ENCODE measurements around the gene RPL10.

The RPL10 gene

DNA sequence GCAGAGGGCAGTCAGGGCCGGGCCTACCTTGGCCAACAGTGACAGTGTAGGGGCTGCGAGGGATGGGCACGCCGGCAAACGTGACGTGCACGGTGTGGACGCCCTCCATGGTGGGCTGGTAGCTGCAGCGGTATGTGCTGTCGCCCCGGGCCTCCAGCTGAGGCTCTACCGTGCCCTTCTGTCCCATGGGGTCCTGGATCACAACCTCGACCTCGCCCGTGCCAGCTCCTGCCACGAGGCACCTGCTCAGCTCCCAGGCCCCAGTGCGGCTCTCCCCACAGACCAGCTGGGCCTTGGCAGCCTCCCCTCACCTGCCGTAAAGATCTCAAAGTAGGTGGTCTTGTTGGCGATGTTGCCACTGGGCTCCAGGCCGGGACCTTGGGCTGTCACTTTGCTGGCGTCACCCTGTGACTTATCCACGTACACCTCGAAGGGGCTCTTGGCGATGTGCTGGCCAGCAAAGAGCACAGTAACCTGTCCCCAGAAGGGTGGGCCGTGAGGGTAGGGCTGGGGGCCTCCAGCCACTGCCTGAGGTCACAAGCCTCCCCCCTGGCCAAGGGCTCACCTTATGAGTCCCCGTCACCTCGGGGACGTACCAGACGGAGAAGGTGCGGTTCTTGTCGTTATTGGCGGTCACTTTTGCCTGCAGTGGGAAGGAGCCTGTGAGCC is 32.0 kb upstream of the RPL10 start:
- ChIA-PET POLR2A (interaction anchor here (1.1 to 2.9 kb wide), 2 partner anchors 9 to 12 kb away, joined by 3 to 16 read pairs; no protein-coding TSS in a partner anchor), CTCF (no interaction called here)

DNA sequence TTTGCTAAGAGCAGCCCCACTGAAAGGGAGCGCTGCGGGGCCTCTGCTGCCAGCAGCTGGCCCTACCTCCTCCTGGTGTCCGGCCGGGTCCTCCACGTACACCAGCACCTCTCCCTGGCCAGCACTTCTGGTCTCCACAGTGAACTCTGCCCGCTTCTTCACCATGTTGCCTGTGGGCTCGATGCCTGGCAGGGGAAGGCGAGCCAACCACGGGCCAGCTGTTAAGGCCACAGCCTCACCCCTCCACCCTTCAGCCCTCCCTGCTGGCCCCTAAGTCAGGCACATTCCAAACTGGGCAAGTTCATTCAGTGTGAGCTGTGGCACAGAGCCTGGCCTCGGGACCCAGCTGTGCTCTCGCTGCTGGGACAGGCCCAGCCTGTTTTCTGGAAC is 31.5 kb upstream of the RPL10 start:
- ChIA-PET CTCF (no interaction called here), POLR2A (interaction anchor here (0.6 to 2.9 kb wide), 2 partner anchors 10 to 156 kb away, joined by 3 to 16 read pairs; no protein-coding TSS in a partner anchor)
- peak overlapping the region; percentile 83 for H3K4me3 ChIP-seq (ENCODE audit: low read depth, low read length)
- TF ChIP-seq, protein P1, sequence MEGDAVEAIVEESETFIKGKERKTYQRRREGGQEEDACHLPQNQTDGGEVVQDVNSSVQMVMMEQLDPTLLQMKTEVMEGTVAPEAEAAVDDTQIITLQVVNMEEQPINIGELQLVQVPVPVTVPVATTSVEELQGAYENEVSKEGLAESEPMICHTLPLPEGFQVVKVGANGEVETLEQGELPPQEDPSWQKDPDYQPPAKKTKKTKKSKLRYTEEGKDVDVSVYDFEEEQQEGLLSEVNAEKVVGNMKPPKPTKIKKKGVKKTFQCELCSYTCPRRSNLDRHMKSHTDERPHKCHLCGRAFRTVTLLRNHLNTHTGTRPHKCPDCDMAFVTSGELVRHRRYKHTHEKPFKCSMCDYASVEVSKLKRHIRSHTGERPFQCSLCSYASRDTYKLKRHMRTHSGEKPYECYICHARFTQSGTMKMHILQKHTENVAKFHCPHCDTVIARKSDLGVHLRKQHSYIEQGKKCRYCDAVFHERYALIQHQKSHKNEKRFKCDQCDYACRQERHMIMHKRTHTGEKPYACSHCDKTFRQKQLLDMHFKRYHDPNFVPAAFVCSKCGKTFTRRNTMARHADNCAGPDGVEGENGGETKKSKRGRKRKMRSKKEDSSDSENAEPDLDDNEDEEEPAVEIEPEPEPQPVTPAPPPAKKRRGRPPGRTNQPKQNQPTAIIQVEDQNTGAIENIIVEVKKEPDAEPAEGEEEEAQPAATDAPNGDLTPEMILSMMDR (IDR thresholded peaks at IDR 0.05; ENCODE audit: insufficient read depth, low read length, missing control alignments): no peak
- no peak for DNase-seq (ENCODE audit: low read depth, low spot score)

More for the DNA sequence above, 32.0 kb upstream of the RPL10 start:
- TF ChIP-seq, protein P1 (IDR thresholded peaks at IDR 0.05; ENCODE audit: insufficient read depth, low read length, missing control alignments): no peak
- no peak for DNase-seq (ENCODE audit: low read depth, low spot score)
- peak overlapping the region; percentile 30 for H3K4me3 ChIP-seq (ENCODE audit: low read depth, low read length)

- CTCF ChIA-PET: no interaction called here
- H3K4me3 ChIP-seq (ENCODE audit: low read depth, low read length): peak overlapping the region; percentile 83
- TF ChIP-seq, protein P1 (IDR thresholded peaks at IDR 0.05; ENCODE audit: insufficient read depth, low read length, missing control alignments): no peak
- POLR2A ChIA-PET: interaction anchor here (1.0 to 2.9 kb wide), 2 partner anchors 11 to 12 kb away, joined by 3 to 16 read pairs; no protein-coding TSS in a partner anchor
- DNase-seq (ENCODE audit: low read depth, low spot score): no peak
These were observed 30.5 kb upstream of the RPL10 start for GRCh38 chrX:154367474-154368308.

GRCh38 chrX:154368630-154369448 is 29.3 kb upstream of the RPL10 start:
- ChIA-PET POLR2A (interaction anchor here (0.9 to 1.1 kb wide), 3 partner anchors 13 to 422 kb away, joined by 3 to 5 read pairs (median 3); no protein-coding TSS in a partner anchor), CTCF (no interaction called here)
- DNase-seq (ENCODE audit: low read depth, low spot score): no peak
- H3K4me3 ChIP-seq (ENCODE audit: low read depth, low read length): peak overlapping the region; percentile 83
- TF ChIP-seq, protein P1 (IDR thresholded peaks at IDR 0.05; ENCODE audit: insufficient read depth, low read length, missing control alignments): no peak

- DNase-seq (ENCODE audit: low read depth, low spot score): peak; percentile 75
- CTCF ChIA-PET: no interaction called here
- H3K4me3 ChIP-seq (ENCODE audit: low read depth, low read length): peak overlapping the region; percentile 83
- TF ChIP-seq, protein P1 (IDR thresholded peaks at IDR 0.05; ENCODE audit: insufficient read depth, low read length, missing control alignments): no peak
- POLR2A ChIA-PET: interaction anchor here (0.6 to 1.1 kb wide), 3 partner anchors 22 to 422 kb away, joined by 3 to 5 read pairs (median 3); no protein-coding TSS in a partner anchor
These were observed 28.5 kb upstream of the RPL10 start for GRCh38 chrX:154369449-154370299.
